IPS-NIHi7 (cell line): Measurements from ENCODE around the gene KCNQ1.

Experiments
- DNase-seq: peaks from one replicate; pipeline ENCODE4 v3.0.0; 2012; ENCODE audit warnings: mixed read lengths; ENCODE audit errors: extremely low spot score

Gene KCNQ1

DNA sequence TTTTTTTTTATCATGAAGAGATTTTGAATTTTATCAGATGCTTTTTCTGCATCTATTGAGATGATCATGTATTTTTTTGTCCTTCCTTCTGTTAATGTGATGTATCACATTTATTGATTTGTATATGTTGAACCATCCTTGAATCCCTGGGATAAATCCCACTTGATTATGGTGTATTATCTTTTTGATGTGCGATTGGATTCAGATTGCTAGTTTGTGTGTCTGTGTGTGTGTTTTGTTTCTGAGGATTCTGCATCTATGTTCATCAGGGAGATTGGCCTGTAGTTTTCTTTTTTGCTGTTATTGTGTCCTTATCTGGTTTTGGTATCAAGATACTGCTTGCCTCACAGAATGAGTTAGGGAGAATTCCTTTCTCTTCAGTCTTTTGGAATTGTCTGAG is 202.4 kb downstream of the KCNQ1 start:
- DNase-seq = no peak

DNA sequence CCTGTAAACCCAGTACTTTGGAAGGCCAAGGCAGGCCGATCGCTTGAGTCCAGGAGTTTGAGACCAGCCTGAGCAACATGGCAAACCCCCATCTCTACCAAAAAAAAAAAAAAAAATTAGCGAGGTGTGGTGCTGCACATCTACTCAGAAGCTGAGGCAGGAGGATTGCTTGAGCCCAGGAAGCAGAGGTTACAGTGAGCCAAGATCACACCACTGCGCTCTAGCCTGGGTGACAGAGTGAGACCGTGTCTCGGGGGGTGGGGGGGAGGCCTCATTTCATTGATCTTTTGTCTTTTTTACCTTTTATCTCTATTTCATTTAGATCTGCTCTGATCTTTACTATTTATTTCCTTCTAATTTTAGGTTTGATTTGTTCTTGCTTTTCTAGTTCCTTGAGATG is 203.1 kb downstream of the KCNQ1 start:
- DNase-seq = no peak

DNA sequence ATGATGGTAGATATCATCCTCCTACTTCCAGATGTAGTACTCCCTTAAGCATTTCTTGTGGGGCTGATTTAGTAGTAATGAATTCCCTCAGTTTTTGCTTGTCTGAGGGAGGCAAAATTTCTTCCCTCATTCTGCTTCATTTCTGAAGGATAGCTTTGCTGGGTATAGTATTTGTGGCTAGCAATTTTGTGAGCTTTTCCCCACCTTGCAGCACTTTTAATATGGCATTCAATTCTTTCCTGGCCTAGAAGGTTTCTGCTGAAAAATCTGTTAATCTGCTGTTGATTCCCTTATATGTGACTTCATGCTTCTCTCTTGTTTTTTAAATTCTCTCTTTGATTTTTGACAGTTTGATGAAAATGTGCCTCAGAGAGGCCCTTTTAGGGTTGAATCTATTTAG is 204.6 kb downstream of the KCNQ1 start:
- no peak for DNase-seq

DNA sequence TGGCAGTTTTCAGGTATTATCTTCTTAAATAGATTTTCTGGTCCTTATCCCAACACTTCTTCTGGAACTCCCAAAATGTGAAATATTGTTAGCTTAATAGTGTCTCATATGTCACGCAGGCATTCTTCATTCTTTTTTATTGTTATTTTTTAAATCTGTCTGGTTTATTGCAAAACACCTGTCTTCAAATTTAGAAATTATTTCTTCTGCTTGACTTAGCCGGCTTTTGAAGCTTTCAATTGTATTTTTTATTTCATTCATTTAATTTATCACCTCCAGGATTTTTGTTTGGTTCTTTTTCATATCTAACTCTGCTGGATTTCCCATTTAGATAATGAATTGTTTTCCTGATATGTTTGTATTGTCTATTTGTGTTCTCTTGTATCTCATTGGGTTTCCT is 205.0 kb downstream of the KCNQ1 start:
- DNase-seq = no peak

DNA sequence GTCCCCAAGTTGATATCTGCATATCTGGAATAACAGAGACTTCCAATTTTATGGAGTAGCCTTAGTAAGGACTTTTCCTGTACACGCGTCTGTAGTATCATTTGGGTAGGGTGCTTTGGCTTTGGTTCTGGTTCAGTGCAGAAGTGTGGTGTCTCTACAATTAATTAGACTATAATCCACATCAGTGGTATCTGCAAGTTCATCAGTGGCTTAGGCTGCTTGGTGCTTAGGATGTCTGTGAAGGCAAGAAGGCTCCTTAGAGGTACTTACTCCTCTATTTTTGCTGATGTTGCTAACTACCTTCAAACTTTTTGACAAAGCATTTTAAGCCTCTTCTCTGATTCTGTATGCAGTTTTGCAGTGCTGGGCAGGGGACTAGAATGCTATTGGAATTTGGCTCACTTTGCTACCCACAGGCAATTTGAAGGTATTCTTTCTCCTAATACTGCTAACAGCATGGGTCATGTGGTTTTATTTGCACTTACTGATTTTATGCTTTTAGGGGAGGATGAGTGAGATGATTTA is 205.6 kb downstream of the KCNQ1 start:
- no peak for DNase-seq

DNA sequence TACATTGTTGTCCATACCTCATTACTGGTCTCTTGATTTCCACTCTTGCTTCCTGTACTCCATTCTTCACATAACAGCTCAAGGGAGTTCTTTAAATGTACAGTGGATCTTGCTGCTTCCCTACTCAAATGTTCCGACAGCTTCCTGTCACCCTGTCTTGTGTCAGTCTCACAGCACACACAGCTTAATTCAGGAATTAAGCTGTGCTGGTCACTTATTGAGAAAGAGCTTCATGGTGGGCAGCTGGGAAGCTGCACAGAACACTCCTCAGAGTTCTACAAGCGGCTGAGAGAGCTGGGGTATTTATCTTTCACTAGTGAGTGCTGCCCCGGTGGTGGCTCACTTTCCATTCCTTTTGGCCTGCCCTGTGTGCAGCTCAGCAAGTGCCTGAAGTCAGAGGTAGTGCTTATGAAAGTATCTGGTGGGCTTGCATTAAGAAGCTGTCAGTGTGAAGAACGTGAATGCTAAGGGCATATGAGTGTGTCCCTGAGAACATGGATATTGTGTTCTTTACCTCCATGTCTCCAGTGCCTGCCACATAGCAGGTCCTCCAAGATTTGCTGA is 206.3 kb downstream of the KCNQ1 start:
- DNase-seq = peak; percentile 3

DNA sequence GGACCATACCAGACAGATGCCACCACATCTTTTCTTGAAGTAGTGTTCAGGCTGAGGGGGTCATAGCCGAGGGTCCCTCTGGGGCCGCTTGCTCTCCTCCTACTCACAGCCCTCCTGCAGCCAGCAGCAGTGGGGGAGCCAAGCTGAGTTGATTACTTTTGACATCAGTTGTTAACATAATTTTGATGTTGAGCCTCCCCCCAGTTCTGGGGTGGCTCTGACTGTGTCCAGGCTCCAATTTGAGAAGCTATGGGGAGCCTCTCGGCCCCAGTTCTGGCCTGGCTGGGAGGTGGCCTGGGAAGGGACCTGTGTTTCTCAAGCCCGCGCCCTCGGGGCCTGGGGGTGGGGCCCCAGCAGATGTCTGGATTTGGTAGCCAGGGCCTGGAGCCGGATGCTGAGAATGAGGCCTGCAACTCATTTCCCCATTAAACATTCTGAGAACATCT is 207.0 kb downstream of the KCNQ1 start:
- DNase-seq = peak; percentile 13

DNA sequence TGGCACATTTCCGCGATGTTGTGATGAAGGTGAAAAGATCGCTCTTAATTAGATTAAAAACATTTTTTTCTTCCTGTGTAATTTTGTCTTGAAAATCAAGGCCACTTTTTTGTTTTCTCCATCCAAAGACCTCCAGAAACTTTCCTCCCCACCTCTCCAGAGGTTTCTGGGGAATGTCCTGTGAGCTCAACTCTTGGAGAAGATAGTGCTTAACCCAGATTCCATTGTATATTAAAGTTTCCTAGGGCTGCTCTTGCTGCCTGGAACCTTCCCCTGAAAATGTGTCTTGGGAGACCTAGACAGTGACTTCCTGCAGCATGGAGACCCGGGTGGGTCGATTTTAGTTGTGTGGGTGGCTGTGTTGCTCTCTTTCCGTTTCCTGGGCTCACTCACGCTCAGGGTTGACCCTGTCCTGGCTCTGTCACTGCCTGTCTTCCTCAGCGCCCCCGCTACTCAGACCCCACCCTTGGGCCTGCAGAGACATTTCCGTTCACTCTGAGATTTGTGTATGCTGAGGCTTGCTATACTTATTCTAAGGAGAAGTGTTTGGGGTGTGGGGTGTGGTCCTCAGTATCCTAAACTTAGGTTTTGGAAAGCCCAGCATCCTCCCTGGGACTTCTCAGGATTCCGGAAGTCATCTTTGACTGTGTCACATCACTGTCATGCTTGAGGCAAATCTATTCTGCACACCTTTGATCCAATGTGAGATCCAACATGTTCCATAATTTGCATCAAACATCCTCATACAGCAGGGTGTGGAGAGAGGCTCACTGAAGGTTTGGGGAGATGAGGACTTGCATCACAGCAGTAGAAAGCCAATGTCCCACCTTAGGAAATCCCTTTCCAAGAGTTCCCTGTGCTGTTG is 207.8 kb downstream of the KCNQ1 start:
- DNase-seq = peak; percentile 4

DNA sequence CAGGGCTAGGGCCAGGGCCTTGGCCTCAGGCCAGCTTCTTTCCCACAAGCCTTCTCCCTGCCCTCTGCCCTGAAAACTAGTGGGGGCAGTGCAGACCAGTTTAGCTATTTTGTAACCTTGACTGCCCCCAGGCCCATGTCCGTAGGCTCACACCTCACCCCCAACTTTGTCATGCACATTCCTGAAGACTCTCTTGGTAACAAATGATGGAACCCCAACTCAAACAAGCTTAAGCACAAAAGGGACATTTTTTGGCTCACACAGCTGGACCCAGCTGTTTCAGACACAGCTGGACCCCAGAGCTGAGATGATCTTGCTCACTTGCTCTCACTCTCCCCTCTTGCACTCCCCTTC is 208.4 kb downstream of the KCNQ1 start:
- DNase-seq = peak; percentile 8

DNA sequence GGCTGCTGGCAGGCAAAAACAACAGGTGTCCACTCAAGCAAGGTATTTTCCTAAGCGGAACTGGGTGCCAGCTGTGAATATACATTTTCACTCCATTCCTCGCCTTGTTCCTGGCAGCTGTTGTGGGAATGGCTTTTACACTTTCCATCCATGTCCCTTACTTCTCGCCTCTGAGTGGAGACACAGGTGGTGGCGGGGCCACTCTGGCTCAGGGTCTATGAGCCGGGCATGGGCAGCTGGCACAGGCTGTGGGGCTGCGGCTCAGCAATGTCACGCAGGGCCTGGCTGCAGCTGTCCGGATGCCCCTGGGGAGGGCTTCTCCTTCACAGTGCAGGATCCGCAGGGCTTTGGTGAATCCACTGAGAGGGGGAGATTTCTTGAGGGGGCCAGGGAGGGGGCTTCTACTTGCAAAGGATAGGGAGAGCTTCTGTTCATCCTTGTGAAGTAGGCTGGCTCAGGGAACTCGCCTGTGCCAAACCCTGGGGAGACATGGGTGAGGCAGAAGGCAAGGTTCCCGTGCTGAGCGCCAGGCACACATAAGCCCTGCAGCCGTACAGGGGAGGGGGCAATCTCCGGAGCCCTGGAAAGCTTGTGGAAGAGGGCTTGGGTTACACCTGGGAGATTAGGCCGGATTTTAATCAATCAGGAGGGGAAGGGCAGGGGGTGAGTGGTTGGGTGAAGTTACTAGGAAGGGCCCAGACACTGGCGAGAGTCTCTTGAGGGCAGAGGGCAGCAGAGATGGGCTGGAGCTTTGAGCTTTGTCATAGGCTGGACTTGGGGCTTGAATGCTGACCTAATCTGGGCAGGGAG is 209.3 kb downstream of the KCNQ1 start:
- peak; percentile 9 for DNase-seq

DNA sequence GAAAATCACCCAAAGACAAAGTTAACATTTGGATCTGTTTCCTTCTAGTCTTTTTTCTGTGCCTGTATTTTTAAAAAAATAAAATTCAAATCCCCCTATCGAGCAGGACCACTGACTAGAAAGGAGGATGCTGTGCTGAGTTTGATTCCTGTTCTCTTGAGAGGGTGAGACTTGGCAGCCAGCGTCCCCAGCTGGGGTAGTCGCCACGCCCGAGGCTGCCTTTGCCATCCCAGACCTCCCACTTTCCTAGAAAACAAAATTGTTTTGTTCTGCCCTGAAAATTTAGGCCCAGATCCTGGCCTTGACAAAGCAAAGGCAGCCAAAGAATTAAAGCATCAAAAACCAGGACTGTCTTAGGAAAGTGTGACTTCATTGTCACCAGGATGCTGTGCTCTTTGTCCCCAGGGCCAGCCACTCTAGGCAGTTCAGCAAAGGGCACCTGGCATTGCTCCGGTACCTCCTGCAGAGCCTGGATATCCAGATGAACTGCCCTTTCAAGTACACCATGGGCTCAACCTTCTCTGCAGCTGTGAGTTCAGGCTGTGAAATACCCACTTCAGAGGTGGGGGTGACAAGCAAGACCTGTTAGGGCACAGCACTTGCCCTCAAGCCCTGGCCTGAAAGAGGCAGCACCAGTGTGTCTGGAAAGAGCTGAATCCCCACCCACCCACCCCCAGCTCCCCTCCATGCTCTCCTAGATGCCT is 210.4 kb downstream of the KCNQ1 start:
- DNase-seq = peak; percentile 7

DNA sequence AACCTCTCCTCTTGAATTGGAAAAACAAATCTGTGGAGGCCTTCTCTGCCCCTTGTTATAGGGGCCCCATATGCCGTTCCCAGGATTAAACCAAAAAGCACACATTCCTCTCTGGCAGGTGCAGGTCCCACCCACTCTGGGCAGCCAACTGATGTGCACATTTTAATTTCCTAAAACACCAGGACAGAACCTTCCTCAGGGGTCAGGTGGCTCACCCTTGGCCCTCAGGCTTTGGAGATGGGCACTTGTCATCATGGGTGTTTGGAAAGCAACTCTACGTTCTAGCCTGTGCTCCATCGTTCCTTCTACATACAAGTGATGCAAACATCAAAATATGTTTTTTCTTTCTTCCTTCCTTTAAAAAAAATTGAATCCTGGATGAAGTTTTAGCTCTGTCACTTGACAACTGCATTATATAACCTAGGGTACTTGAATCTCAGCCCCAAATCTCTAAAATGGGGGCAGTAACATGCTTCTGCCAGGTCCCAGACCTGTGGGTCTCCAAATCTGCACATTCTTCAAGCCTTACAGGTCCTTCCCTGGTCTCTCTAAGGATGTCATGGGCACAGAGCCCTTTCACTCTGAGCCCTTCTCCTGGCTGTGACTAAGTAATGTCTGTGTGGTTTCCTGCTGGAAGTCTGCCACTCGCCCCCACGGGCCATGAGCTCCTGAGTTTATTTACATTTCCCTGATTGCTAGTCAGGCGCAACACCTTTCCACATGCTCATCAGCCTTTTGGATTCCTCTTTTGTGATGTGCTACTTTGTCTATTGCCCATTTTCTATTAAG is 211.2 kb downstream of the KCNQ1 start:
- DNase-seq = peak; percentile 16

DNA sequence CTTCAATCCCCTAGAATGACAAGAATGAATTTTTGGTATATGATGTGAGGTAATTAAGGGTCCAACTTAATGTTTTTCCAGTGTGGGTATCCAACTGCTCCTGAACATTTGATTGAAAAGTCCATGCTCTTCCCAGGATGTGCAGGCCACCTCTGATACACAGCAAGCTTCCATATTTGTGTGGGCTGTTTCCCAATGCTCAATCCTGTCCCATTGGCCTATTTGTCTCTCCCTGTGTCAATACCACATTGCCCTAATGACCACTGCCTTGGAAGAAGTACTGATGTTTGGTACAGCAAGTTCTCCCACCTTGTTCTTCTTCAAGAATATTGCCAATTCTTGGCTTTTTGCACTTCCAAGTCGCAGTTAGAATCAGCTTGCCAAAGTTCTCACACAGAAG is 212.1 kb downstream of the KCNQ1 start:
- DNase-seq = no peak

DNA sequence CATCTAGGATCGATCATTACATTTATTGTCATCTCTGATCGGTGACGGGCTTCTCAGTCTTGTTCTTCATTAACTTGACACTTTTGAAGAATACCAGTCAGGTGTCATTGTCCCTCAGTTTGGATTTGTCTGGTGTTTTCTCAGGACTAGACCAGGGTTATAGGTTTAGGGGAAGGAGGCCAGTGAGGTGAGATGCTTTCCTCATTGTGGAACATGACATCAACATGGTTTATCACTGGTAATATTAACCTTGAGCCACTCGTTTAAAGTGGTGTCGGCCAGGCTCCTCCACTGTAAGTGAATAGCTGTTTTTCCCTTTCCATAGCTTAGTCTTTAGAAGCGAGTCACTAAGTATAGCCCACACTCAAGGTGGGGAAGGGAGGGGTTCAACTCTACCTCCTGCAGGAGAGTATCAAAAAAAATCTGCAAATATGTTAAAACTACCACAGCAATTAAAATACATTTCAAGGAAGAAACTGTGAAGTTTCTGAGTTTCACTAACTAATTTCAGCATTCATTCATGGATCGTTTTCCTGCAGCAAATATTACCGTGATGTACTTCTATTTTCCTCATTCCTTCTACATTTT is 213.0 kb downstream of the KCNQ1 start:
- peak; percentile 5 for DNase-seq

DNA sequence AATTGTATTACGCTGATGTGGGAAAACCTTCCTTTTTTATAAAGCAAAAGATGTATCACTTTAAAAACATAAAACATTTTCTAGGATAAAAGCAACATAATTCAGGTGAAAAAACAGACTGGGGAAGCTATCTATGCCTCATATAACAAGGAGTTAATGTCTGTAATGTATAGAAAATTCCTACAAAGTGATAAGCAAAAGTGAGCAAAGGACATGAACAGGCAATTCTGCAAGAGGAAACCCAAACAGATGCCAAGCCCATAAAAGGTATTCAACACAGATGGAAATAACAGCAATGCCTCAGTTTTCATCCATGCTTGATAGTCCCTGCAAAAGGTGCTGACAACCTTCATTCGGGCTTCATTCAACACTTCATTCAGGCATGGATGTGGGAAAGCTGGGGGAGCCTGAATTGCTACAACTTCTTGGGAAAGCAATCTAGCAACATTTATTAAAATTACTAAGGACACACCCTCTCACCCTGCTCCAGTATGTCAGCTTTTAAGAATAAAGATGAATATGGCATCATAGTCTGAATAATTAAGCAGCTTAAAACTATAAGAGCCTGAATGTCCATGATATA is 215.6 kb downstream of the KCNQ1 start:
- DNase-seq = no peak

DNA sequence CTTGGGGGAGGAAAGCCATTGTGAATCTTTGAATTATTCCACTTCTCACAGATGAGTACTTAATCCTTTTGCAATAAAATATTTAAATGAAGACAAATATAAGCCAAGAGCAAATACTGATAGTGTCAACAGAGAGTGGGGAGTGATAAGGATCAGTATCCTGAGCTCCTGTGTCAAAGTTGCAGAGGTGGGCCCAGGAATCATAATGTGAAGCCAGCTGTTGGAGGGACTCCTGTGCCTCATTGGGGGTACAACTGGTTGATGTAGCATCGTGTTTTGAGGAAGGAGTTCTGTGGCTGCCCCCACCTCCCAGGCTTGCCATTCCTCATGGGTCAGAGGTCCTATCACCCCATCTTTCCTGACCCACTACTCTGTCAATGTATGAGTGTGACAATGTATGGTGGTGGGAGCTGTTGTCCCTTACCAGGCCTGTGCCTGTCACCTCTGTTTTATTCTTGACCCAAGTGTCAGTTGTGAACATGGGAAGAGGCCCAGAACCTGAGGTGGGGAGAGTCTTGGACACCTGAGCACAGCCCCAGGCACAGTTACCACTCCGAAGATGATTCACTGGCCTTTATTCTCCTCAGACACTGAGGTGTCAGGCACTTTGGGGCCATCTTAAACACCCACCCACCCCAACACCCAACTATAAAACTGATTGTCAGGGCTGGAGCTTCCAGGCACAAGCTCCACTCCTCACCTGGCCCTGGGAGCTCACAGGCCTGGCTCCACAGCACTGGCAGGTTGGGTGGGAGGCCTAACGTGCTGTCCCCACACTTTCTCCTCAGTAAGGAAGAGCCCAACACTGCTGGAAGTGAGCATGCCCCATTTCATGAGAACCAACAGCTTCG is 216.6 kb downstream of the KCNQ1 start:
- DNase-seq = no peak

DNA sequence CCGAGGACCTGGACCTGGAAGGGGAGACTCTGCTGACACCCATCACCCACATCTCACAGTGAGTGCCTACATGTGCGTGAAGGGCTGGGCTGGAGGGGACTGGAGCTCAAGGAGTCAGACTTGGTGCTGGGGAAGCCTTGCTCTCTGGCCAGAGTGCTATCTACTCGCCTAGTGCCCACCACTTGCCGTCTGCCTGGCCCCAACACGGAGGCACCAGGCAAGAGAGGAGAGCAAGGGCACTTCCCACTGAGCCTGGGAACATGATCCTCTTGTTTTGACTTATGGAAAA is 217.2 kb downstream of the KCNQ1 start:
- no peak for DNase-seq

DNA sequence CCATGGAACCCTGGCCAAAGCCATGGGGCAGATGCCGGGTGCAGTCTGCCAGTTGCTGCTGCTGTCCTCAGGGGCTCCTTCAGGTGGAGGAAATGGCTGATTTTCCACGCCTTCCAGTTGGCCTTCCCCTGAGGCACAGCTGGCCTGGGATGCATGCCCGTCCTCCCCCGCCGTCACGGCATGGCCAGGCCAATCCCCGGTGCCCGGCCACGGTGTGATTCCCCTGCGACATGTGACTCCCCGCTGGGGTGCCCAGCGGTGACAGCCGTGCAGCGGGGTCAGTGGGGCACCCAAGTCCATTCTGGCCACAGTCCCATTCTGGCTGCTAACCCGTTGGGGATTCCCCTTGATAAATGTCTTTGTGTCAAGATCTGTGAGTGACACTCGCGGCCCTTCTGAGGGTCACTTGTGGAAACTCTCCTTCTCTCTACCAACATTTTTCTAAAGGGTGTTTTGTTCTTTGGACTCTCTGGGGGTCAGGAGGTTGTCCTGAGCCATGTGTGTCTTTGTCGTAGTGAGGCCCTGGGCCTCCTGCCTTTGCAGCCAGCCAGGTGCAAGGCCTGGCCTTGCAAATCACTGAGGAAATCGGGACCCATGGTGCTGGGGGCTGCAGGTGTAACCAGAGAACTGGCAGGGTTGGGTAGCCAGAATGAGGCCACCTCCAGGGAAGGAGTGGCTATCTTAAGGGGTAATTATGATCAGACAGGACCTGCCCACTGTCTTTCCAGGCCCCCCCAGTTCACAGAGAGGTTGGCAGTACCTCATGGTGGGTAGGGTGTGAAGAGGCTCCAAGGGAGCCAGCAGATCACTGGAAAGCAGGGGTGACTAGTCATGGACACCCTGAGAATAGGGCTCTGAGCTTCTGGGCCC is 217.9 kb downstream of the KCNQ1 start:
- no peak for DNase-seq

DNA sequence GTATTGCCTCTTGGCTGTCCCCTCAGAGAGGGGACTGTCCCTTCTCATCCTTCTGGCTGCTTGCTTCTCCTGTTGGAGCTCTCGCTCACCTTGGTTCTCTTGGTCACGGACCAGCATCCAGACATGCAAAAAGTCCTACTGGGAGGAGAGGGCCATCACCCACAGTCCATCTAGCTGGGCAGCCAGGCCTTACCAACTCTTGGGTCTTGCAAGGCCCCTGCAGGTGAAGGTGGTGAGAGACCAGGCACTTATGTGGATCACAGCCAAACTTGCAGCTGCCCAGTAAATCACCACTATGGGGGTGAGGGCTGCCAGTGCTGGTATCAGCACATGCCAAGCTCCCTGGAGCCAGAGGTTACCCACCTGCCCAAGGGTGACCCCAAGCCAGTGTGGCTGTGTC is 218.7 kb downstream of the KCNQ1 start:
- no peak for DNase-seq
